ENCODE data around the gene SMPX.

DNA sequence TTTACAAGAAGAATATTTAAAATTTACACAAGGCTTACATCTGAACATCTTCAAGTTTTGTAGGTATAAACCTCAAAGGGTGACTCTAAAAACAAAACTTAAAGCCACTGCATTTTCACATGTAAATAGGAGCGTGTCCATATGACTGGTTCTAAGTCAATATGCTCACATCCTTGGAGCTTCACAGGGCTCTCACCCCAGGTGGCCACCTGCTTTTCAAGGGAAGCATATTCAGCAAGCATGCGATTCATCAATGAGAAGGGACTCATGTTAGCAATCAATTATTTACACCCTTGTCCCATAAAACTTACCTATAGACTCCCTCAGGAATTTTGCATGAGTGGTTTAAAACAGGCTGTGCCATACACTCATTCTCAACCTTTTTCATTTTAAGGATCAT is 82.0 kb downstream of the SMPX start:
- TF ChIP-seq, protein P1, sequence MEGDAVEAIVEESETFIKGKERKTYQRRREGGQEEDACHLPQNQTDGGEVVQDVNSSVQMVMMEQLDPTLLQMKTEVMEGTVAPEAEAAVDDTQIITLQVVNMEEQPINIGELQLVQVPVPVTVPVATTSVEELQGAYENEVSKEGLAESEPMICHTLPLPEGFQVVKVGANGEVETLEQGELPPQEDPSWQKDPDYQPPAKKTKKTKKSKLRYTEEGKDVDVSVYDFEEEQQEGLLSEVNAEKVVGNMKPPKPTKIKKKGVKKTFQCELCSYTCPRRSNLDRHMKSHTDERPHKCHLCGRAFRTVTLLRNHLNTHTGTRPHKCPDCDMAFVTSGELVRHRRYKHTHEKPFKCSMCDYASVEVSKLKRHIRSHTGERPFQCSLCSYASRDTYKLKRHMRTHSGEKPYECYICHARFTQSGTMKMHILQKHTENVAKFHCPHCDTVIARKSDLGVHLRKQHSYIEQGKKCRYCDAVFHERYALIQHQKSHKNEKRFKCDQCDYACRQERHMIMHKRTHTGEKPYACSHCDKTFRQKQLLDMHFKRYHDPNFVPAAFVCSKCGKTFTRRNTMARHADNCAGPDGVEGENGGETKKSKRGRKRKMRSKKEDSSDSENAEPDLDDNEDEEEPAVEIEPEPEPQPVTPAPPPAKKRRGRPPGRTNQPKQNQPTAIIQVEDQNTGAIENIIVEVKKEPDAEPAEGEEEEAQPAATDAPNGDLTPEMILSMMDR (IDR thresholded peaks at IDR 0.05 in 4 of 5, conservative IDR thresholded peaks at IDR 0.05 in 1 of 5), result no peak
- TF ChIP-seq POLR2A (IDR thresholded peaks at IDR 0.05), result no peak
